HG03558 (cell line): ENCODE data around the gene BRK1.
"Not testable (repeated sequence)": the region's sequence is repeated elsewhere in the genome, so short reads cannot be mapped to it uniquely, and the experiment has no call there.

ENCODE experiments used
- ATAC-seq: cut with Tn5 transposase; IDR thresholded peaks from one replicate; pipeline ENCODE4 v1.9.1; 2021; ENCODE audit warnings: moderate number of reproducible peaks; ENCODE audit not compliant: unreplicated experiment; ENCODE audit errors: extremely low read depth

BRK1 gene

GRCh38 chr3:10142707-10143560 lies 27.5 kb downstream of the BRK1 start:
- no peak for ATAC-seq

GRCh38 chr3:10145685-10146084 lies 30.2 kb downstream of the BRK1 start:
- no peak for ATAC-seq

GRCh38 chr3:10149226-10149625 lies 33.8 kb downstream of the BRK1 start:
- ATAC-seq: no peak

- no peak for ATAC-seq
These were observed 35.5 kb downstream of the BRK1 start for GRCh38 chr3:10150987-10151386.

GRCh38 chr3:10154335-10155122 lies 39.1 kb downstream of the BRK1 start:
- no peak for ATAC-seq

- no peak for ATAC-seq
These were observed 39.6 kb downstream of the BRK1 start for GRCh38 chr3:10155123-10155472.

GRCh38 chr3:10155658-10156057 lies 40.2 kb downstream of the BRK1 start:
- ATAC-seq: no peak

- ATAC-seq: no peak
These were observed 41.6 kb downstream of the BRK1 start for GRCh38 chr3:10157031-10157430.

GRCh38 chr3:10158555-10158954 lies 43.1 kb downstream of the BRK1 start:
- ATAC-seq: not testable (repeated sequence)

- no peak for ATAC-seq
These were observed 44.9 kb downstream of the BRK1 start for GRCh38 chr3:10160346-10160745.

GRCh38 chr3:10160925-10161324 lies 45.5 kb downstream of the BRK1 start:
- no peak for ATAC-seq

- no peak for ATAC-seq
These were observed 46.7 kb downstream of the BRK1 start for GRCh38 chr3:10162185-10162584.

- not testable (repeated sequence) for ATAC-seq
These were observed 48.7 kb downstream of the BRK1 start for GRCh38 chr3:10164201-10164545.

- no peak for ATAC-seq
These were observed 49.3 kb downstream of the BRK1 start, which contains the start of gene IRAK2 for GRCh38 chr3:10164546-10165393. Gene IRAK2, plus strand, starts transcription at chr3:10164919. Its CDS starts 36 bp downstream, at chr3:10164955.

GRCh38 chr3:10166213-10166604 lies 50.7 kb downstream of the BRK1 start:
- no peak for ATAC-seq

GRCh38 chr3:10169000-10169496 lies 53.6 kb downstream of the BRK1 start:
- no peak for ATAC-seq

GRCh38 chr3:10170915-10171478 lies 55.5 kb downstream of the BRK1 start:
- ATAC-seq: no peak

GRCh38 chr3:10173095-10173925 lies 57.8 kb downstream of the BRK1 start:
- no peak for ATAC-seq

- no peak for ATAC-seq
These were observed 58.5 kb downstream of the BRK1 start for GRCh38 chr3:10173926-10174435.
